Prostate gland (tissue), 2 donors: ENCODE measurements around the gene SLC39A11. TPM values are rescaled to one million over a fixed set of nuclear protein-coding genes. Genes with fewer than 3 reads are reported as not detected.
"Not testable (repeated sequence)": the region's sequence is repeated elsewhere in the genome, so short reads cannot be mapped to it uniquely, and the experiment has no call there.

ENCODE experiments used
- DNase-seq: peaks from one replicate; pipeline ENCODE4 v3.0.0-alpha.2; 2019; ENCODE audit warnings: low spot score
- H3K27ac ChIP-seq, 2 donors: fragments of 200-600 bp; sonication (generic); 2 replicates each; pipeline ENCODE4 v1.5.1; 2017 to 2019
- H3K27me3 ChIP-seq: fragments of 200-600 bp; sonication (generic); replicated peaks from 2 replicates; pipeline ENCODE4 v1.5.1; 2019; ENCODE audit not compliant: insufficient read depth
- H3K36me3 ChIP-seq, 2 donors: fragments of 200-600 bp; sonication (generic); 1 replicate in 1 of 2; 2 replicates in 1 of 2; pipeline versions ENCODE4 v1.5.1 to v1.8.1; 2017 to 2019
- H3K4me1 ChIP-seq: fragments of 200-600 bp; sonication (generic); replicated peaks from 2 replicates; pipeline ENCODE4 v1.5.1; 2019
- H3K4me3 ChIP-seq, 2 donors: fragments of 200-600 bp; sonication (generic); 2 replicates each; pipeline ENCODE4 v1.5.1; 2017 to 2019
- H3K9me3 ChIP-seq: fragments of 200-600 bp; sonication (generic); 2 replicates; pipeline ENCODE4 v1.5.1; 2017
- CTCF ChIP-seq, 4 experiments: fragments of 200-600 bp in 2 of 4; fragments of 450-650 bp in 2 of 4; sonication (generic) in 2 of 4; IDR thresholded peaks; 1 replicate in 3 of 4; 2 replicates in 1 of 4; pipeline ENCODE4 v1.5.1; 2016 to 2019; ENCODE audit warnings: antibody characterized with exemption in 4 of 4, mild to moderate bottlenecking in 2 of 4, moderate library complexity in 2 of 4
- POLR2A ChIP-seq: fragments of 450-650 bp; IDR thresholded peaks from one replicate; pipeline ENCODE4 v1.6.1; 2016; ENCODE audit warnings: antibody characterized with exemption, mild to moderate bottlenecking
- POLR2AphosphoS5 ChIP-seq: sonication (generic); formaldehyde crosslinking; IDR thresholded peaks from one replicate; pipeline ENCODE4 v1.6.1; 2017; ENCODE audit warnings: antibody characterized with exemption
- WGBS: methylation state at CpG from one replicate; pipeline ENCODE4 v1.1.5; 2018; 5-methylcytosine and 5-hydroxymethylcytosine counted together
- intact Hi-C: fragments of 100-400 bp; cut with DNase I; formaldehyde crosslinking; loops from one replicate; pipeline ENCODE4 v1.14.2; 2022
- total RNA-seq, 2 donors: library from RNA; depleted of rRNA; stranded (reverse); fragments of >200 nt; gene quantifications; one replicate each; pipeline ENCODE4 v1.1.0, GENCODE V29; 2016

Gene SLC39A11
- total RNA-seq, 2 donors from 2014 or later = 15.1 to 29.7 TPM

GRCh38 chr17:72937707-72938106 lies 154.8 kb downstream of the SLC39A11 start:
- 62% methylated on average over 5 of the region's 5 CpGs for WGBS
- Histone ChIP-seq H3K36me3 (no peaks in the 10 kb centered on the region), H3K4me3 (no peak overlapping the region), H3K4me1 (no peaks in the 10 kb centered on the region), H3K27me3 (no peaks in the 10 kb centered on the region), H3K27ac (no peak overlapping the region), H3K9me3 (no peaks in the 10 kb centered on the region)
- no peak for TF ChIP-seq CTCF (IDR thresholded peaks at IDR 0.05)
- TF ChIP-seq POLR2A = no peak
- no peak for TF ChIP-seq POLR2AphosphoS5
- intact Hi-C loops = no loop called here
- no peak for DNase-seq

GRCh38 chr17:72937254-72937653 lies 155.2 kb downstream of the SLC39A11 start:
- intact Hi-C loops, H3K27me3 ChIP-seq, H3K27ac ChIP-seq, H3K36me3 ChIP-seq, H3K4me3 ChIP-seq, DNase-seq, H3K9me3 ChIP-seq, H3K4me1 ChIP-seq: not testable (repeated sequence)
- 88% methylated on average over 8 of the region's 8 CpGs for WGBS

GRCh38 chr17:72935984-72936383 lies 156.5 kb downstream of the SLC39A11 start:
- 82% methylated on average over 8 of the region's 8 CpGs for WGBS
- Histone ChIP-seq H3K4me1 (no peaks in the 10 kb centered on the region), H3K27me3 (no peaks in the 10 kb centered on the region), H3K4me3 (no peak overlapping the region), H3K9me3 (no peaks in the 10 kb centered on the region), H3K27ac (no peak overlapping the region), H3K36me3 (no peaks in the 10 kb centered on the region)
- intact Hi-C loops = no loop called here
- DNase-seq = no peak
- TF ChIP-seq POLR2A = no peak
- no peak for TF ChIP-seq POLR2AphosphoS5
- no peak for TF ChIP-seq CTCF (IDR thresholded peaks at IDR 0.05)

- Histone ChIP-seq H3K27ac (no peak overlapping the region), H3K9me3 (no peaks in the 10 kb centered on the region), H3K4me1 (no peaks in the 10 kb centered on the region), H3K27me3 (no peaks in the 10 kb centered on the region), H3K4me3 (no peak overlapping the region), H3K36me3 (no peaks in the 10 kb centered on the region)
- intact Hi-C loops = no loop called here
- DNase-seq = no peak
- WGBS = 89% methylated on average over 8 of the region's 8 CpGs
- TF ChIP-seq POLR2AphosphoS5 (no peak), POLR2A (no peak), CTCF (IDR thresholded peaks at IDR 0.05) (no peak)
Observed at GRCh38 chr17:72934927-72935326, 157.6 kb downstream of the SLC39A11 start.

DNA sequence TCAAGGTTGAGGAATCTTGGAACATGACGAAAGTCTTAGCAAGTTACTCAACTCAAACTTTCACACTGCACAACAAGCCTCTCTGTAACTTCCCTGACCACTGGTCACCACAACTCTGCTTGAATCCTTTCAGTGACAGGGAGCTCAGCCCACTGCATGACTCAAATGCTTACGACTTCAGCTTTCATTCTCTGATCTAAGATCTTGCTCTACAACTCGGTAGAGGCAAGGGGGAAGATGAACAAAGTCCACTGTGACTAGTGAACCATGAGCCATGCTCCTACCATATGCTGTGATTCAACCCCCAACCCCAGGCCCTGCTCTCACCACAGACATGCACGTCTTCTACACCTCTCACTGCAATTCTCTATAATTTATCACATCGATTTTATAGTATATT lies 160.9 kb downstream of the SLC39A11 start:
- no peaks in the 10 kb centered on the region for H3K9me3 ChIP-seq
- TF ChIP-seq CTCF (IDR thresholded peaks at IDR 0.05) = no peak
- DNase-seq = no peak
- intact Hi-C loops = no loop called here
- no peak overlapping the region for H3K27ac ChIP-seq
- whole genome bisulfite sequencing = 89% methylated on average over 5 of the region's 5 CpGs
- no peaks in the 10 kb centered on the region for H3K4me1 ChIP-seq
- H3K27me3 ChIP-seq = no peaks in the 10 kb centered on the region
- no peak overlapping the region for H3K4me3 ChIP-seq
- no peaks in the 10 kb centered on the region for H3K36me3 ChIP-seq

DNA sequence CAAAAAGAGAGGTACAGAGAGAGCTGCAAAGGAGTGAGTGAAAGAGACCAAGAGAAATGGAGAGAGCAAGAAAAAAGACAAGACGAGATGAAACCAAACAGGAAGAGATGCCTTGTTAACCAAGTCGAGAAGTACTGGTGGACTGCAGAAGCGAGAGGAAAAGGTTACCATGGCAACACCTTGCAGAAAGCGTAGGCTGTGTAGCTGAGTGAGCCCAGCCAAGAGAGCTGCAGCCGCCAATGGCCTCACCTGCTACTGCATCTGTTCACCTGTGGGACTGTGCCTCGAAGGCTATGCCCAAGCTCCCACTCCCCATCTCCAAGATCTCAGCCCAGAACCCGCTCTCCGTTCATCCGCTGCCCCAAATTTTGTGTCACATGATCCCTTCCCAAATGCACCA lies 161.3 kb downstream of the SLC39A11 start:
- 86% methylated on average over 9 of the region's 9 CpGs for WGBS

More for the DNA sequence above, 161.3 kb downstream of the SLC39A11 start:
- TF ChIP-seq POLR2AphosphoS5 = no peak
- Histone ChIP-seq H3K4me1 (no peaks in the 10 kb centered on the region), H3K4me3 (no peak overlapping the region), H3K9me3 (no peaks in the 10 kb centered on the region), H3K27me3 (no peaks in the 10 kb centered on the region), H3K27ac (no peak overlapping the region), H3K36me3 (no peaks in the 10 kb centered on the region)
- DNase-seq = no peak
- intact Hi-C loops = no loop called here
